HUES64 (cell line): ENCODE data around the gene GRK5.
"Not testable (repeated sequence)": the region's sequence is repeated elsewhere in the genome, so short reads cannot be mapped to it uniquely, and the experiment has no call there.

Experiments used
- H3K27ac ChIP-seq: 2 replicates; pipeline ENCODE4 v1.7.0; 2013; ENCODE audit warnings: low read depth, low read length, inconsistent platforms
- H3K27me3 ChIP-seq: 2 replicates; pipeline ENCODE4 v1.6.1; 2013; ENCODE audit warnings: mild to moderate bottlenecking, low read length; ENCODE audit not compliant: insufficient read depth
- H3K36me3 ChIP-seq: 2 replicates; pipeline ENCODE4 v1.6.1; 2013; ENCODE audit warnings: mild to moderate bottlenecking, low read length; ENCODE audit not compliant: insufficient read depth
- H3K4me1 ChIP-seq: 2 replicates; pipeline ENCODE4 v1.6.1; 2013; ENCODE audit warnings: mild to moderate bottlenecking, low read length, moderate library complexity; ENCODE audit not compliant: insufficient read depth
- H3K4me3 ChIP-seq: 2 replicates; pipeline ENCODE4 v1.5.1; 2013; ENCODE audit warnings: mild to moderate bottlenecking, low read length, moderate library complexity
- H3K9ac ChIP-seq: 2 replicates; pipeline ENCODE4 v1.6.1; 2013; ENCODE audit warnings: mild to moderate bottlenecking, low read depth, low read length
- H3K9me3 ChIP-seq: 2 replicates; pipeline ENCODE4 v1.6.1; 2013; ENCODE audit warnings: low read depth, low read length; ENCODE audit not compliant: insufficient read depth
- WGBS: fragments of 150-250, 120-280 bp; methylation state at CpG from one replicate; pipeline ENCODE4 v1.1.7; 2013; ENCODE audit warnings: missing lambda C conversion rate; 5-methylcytosine and 5-hydroxymethylcytosine counted together

The GRK5 gene

DNA sequence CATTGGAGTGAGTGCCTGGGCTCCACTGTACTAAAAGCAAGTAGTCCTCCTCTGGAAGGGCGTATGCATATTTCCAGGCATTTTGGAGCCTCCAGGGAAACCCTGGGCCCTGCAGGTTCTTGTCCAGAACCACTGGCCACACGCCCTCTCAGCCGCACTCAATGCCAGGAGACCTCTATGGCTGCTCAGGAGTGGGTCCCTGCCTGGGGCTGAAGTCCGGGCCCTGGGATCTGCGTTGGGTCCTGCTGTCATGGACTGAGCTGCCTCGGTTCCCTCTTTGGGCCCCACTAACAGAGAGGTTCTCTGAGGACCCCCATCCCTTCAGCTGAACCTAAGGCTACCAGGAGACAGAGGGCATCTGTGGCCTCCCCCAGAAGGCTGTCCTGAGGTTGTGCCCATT, 58.3 kb downstream of the GRK5 start:
- Histone ChIP-seq H3K4me3 (no peak overlapping the region), H3K4me1 (no peaks in the 10 kb centered on the region), H3K36me3 (no peaks in the 10 kb centered on the region), H3K27ac (no peak overlapping the region), H3K27me3 (no peaks in the 10 kb centered on the region), H3K9ac (no peak overlapping the region), H3K9me3 (peaks cover 3% of the 10 kb centered on the region; the same call in 1 of the 2 replicates)
- WGBS, result 97% methylated on average over 6 of the region's 6 CpGs

DNA sequence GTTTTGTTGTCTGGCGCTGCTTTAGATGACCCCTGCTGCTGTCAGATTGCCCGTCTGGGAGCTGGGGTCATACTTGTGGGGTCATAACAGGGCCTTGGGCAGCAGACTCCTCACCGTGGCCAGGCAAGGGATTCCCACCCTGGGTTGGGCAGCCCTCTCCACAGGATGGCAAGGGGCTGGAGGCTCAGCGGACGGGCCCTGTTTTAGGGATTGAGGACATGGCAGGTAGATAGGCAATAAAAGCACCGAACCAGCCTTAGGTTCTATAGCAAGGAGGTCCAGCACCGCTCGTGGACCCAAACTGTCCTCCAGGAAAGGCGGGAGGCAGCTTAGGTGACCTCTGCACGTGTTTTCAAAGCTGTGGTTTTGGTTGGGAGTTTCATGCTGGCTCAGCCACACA, 60.0 kb downstream of the GRK5 start:
- 88% methylated on average over 10 of the region's 10 CpGs for WGBS
- Histone ChIP-seq H3K27me3 (no peaks in the 10 kb centered on the region), H3K4me1 (no peaks in the 10 kb centered on the region), H3K27ac (no peak overlapping the region), H3K36me3 (no peaks in the 10 kb centered on the region), H3K9ac (no peak overlapping the region), H3K4me3 (no peak overlapping the region), H3K9me3 (peaks cover 3% of the 10 kb centered on the region; the same call in 1 of the 2 replicates)

DNA sequence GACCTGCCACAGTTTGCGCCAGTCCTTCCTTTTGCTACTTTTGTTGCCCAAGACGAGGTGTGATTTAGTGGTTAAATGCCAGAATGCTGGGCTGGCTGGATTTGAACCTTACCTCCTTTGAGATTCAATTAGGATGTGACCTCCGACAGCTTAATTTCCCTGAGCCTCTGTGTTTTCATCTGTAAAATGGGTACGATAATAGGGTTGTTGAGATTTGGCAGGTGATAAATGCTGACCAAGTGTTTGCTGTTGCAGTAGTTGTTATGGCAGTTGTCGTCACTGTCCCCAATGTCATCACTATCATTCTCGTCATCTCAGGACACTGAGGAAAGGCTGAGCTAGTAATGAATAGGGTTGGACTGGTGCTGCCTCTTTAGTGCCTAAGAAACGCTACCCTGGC, 61.1 kb downstream of the GRK5 start:
- H3K9ac ChIP-seq, result no peak overlapping the region
- H3K27me3 ChIP-seq, result no peaks in the 10 kb centered on the region
- no peak overlapping the region for H3K4me3 ChIP-seq
- H3K36me3 ChIP-seq, result no peaks in the 10 kb centered on the region
- no peaks in the 10 kb centered on the region for H3K9me3 ChIP-seq
- no peak overlapping the region for H3K27ac ChIP-seq
- WGBS, result 98% methylated on average over 7 of the region's 7 CpGs
- H3K4me1 ChIP-seq, result no peaks in the 10 kb centered on the region

DNA sequence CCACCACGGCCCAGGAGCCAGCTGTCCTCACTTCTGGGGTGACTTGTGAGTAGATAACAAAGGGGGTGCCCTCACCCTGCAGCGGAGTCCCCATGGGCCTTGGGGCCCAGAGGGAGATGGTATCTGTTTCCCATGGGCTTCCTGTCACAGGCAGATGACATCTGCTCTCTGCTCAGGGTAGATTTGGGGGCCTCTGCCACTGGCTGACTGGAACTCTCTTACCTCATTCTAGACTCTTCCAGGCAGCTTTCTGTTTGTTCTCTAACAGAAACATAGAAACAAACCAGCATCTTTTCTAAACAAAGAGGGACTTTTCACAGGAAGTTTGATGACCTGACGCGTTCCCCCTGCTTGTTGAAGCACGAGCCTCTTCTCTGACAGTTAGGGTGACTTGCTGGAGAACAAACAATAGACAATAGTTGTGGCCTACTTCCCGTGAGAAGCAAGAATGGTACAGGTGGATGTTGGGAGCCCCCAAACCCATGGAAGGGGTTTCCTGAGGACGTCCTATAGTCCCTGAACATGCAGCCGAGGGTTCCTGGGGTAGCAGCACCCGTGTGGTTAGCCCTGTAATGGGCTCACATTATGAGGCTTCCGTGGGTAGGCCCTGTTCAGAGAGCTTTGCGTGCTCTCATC, 61.6 kb downstream of the GRK5 start:
- Histone ChIP-seq H3K9me3 (no peaks in the 10 kb centered on the region), H3K27me3 (no peaks in the 10 kb centered on the region), H3K9ac (no peak overlapping the region), H3K36me3 (no peaks in the 10 kb centered on the region), H3K4me1 (no peaks in the 10 kb centered on the region), H3K4me3 (no peak overlapping the region), H3K27ac (no peak overlapping the region)
- 86% methylated on average over 11 of the region's 11 CpGs for WGBS

DNA sequence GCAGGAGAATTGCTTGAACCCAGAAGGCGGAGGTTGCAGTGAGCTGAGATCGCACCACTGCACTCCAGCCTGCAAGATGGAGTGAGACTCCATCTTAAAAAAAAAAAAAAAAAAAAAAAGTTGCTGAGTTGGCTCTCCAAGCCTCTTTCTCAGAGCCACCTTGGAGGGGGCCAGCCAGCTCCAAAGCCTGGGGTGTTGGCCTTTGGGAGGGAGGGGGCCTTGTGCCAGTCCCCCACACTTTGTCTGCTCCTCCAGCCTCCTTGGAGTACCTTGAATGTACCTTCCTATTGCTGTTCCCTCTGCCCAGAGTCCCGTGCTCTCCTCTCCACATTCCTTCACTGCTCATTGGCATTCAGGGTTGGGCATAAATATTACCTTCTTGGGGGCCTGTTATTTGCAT, 62.4 kb downstream of the GRK5 start:
- Histone ChIP-seq H3K9ac (no peak overlapping the region), H3K27ac (no peak overlapping the region), H3K4me1 (peaks cover 2% of the 10 kb centered on the region; the same call in 1 of the 2 replicates), H3K27me3 (no peaks in the 10 kb centered on the region), H3K4me3 (no peak overlapping the region), H3K36me3 (no peaks in the 10 kb centered on the region), H3K9me3 (no peaks in the 10 kb centered on the region)
- 87% methylated on average over 3 of the region's 3 CpGs for WGBS

DNA sequence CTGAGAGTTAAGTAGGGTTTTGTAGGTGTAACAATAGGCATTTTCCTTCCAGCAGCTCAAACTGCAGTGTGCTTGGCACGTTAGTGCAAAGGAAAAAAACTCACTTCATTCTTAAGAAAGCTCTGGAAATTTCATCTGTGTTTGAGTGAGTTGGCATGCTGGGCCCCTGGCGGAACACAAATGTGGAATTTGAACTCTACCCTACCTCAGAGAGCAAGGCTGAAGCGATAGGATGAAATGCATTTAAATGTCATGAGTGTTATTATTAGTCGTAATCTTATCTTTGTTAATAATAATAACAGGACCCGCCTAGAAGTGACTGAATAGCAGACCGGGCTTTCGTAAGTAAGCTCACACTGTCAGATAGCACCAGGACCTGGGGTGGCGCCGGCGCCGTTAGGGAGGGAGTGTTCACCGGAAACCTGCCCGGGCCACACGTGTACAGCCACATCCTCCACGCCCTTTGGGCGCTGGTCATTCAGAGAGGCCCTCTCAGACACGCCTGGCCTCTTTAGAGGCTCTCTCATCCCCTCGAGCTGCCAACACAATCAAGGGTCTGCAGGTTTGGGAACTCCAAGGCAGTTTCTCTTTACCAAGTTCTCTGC, 63.5 kb downstream of the GRK5 start:
- peaks cover 8% of the 10 kb centered on the region; the same call in 1 of the 2 replicates for H3K4me1 ChIP-seq
- no peaks in the 10 kb centered on the region for H3K27me3 ChIP-seq
- WGBS, result 77% methylated on average over 15 of the region's 18 CpGs
- no peak overlapping the region for H3K27ac ChIP-seq
- H3K9me3 ChIP-seq, result no peaks in the 10 kb centered on the region
- H3K36me3 ChIP-seq, result no peaks in the 10 kb centered on the region
- no peak overlapping the region for H3K9ac ChIP-seq
- H3K4me3 ChIP-seq, result no peak overlapping the region

DNA sequence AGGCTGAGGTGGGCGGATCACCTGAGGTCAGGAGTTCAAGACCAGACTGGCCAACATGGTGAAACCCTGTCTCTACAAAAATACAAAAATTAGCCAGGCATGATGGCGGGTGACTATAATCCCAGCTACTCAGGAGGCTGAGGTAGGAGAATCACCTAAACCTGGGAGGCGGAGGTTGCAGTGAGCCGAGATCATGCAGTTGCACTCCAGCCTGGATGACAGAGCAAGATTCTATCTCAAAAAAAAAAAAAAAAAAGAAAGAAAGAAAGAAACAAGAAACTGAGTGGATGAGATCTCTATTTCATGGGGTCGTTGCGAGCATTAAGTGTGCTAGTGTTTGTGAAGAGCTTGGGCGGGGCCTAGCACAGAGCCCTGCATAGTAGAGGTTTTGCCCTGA, 65.0 kb downstream of the GRK5 start:
- not testable (repeated sequence) for H3K27ac ChIP-seq, H3K9me3 ChIP-seq, H3K9ac ChIP-seq, H3K27me3 ChIP-seq, H3K4me3 ChIP-seq, H3K4me1 ChIP-seq, H3K36me3 ChIP-seq
- WGBS, result 93% methylated on average over 6 of the region's 7 CpGs

DNA sequence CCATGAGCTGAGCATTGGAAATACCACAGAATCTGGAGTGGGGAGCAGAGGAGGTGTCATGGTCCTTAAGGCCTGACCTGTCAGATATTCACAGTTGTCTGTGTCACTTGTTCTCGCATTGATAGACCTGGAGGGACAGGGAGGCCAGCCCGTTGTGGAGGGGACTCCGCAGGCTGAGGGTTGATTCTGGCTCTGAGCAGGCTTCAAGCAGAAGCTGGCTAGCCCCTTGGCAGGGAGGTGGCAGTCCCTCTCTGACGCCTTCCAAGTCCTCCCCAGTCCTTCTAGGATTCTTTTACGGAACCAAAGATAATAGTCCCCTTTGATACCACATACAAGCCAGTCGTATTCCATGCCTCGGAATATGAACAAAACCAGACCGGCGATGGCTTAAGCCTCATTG, 65.4 kb downstream of the GRK5 start:
- Histone ChIP-seq H3K27me3 (no peaks in the 10 kb centered on the region), H3K4me3 (no peak overlapping the region), H3K36me3 (no peaks in the 10 kb centered on the region), H3K4me1 (peaks cover 8% of the 10 kb centered on the region; the same call in 1 of the 2 replicates), H3K27ac (no peak overlapping the region), H3K9ac (no peak overlapping the region), H3K9me3 (no peaks in the 10 kb centered on the region)
- 94% methylated on average over 9 of the region's 9 CpGs for WGBS

DNA sequence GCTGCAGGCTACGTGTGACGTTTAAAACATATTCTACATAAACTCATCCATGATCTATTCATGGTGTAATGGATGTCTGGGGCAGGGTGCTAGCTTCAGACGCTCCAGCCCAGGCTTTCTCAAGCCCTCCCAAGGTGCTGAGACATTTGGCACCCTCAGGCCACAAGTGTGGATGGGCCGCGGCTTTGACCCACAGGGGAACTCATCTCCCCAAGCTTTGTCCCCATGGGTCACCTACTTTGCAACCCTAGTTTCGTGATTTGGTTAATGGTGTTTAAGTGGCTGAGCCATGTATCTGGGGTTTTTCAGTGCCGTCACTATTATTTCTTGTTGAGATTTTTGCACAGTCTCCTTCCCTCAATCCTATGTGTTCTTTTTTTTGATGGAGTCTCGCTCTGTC, 66.0 kb downstream of the GRK5 start:
- Histone ChIP-seq H3K4me1 (peaks cover 8% of the 10 kb centered on the region; the same call in 1 of the 2 replicates), H3K27ac (no peak overlapping the region), H3K27me3 (no peaks in the 10 kb centered on the region)

DNA sequence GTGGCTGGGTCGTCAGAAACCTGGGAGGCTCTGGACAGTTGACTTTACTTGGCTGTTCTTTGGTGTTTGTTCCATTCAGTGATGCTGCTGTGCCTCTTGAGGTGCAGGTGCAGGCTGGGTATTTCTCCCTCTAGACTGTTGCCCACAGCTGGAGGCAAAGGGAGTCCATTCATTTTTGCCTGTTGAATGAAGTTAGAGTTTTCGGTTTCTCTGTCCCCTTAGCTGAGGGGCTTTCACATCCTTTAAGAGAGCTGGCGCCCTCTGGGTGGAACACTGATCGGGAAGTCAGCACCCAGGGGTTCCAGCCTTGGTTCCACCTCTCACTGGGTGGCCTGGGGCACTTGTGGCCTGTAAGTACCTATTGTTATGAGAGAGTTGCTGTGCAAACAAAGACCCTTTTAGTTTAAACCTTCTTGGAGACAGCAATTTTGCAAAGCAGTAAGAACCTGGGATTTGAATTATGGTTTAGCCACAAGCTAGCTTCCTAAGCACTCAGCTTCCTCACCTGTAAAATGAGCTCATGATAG, 67.2 kb downstream of the GRK5 start:
- H3K27ac ChIP-seq, result no peak overlapping the region
- no peaks in the 10 kb centered on the region for H3K36me3 ChIP-seq
- H3K9ac ChIP-seq, result no peak overlapping the region
- H3K4me3 ChIP-seq, result no peak overlapping the region
- H3K9me3 ChIP-seq, result no peaks in the 10 kb centered on the region
- 78% methylated on average over 4 of the region's 4 CpGs for whole genome bisulfite sequencing
- no peaks in the 10 kb centered on the region for H3K27me3 ChIP-seq
- H3K4me1 ChIP-seq, result peaks cover 8% of the 10 kb centered on the region; the same call in 1 of the 2 replicates

More for the DNA sequence above, 66.0 kb downstream of the GRK5 start:
- H3K4me3 ChIP-seq, result no peak overlapping the region
- no peaks in the 10 kb centered on the region for H3K9me3 ChIP-seq
- WGBS, result 96% methylated on average over 6 of the region's 8 CpGs
- H3K9ac ChIP-seq, result no peak overlapping the region
- H3K36me3 ChIP-seq, result no peaks in the 10 kb centered on the region

DNA sequence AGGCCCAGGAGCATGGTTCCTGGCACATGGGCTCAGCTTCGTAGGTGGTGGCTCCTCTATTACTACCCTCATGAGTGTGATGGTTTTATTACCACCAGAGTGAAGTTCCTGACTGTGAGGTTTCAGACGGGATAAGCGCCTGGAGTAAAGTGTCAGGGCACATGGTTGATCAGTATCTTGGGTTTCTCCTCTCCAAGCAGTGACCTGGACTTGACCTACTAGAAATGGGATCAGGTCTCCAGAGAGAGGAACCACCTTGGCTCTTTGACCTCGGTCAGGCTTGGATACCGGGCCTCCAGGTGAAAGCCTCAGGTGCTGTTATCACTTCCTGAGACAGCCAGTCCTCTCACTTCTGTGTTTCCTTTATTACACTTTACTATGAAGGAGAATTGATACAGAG, 67.7 kb downstream of the GRK5 start:
- H3K4me3 ChIP-seq, result no peak overlapping the region
- H3K27me3 ChIP-seq, result no peaks in the 10 kb centered on the region
- no peaks in the 10 kb centered on the region for H3K9me3 ChIP-seq
- H3K27ac ChIP-seq, result no peak overlapping the region
- 80% methylated on average over 5 of the region's 5 CpGs for WGBS
- H3K36me3 ChIP-seq, result no peaks in the 10 kb centered on the region
- peaks cover 8% of the 10 kb centered on the region; the same call in 1 of the 2 replicates for H3K4me1 ChIP-seq
- no peak overlapping the region for H3K9ac ChIP-seq
